Prostate gland (tissue), 2 donors: ENCODE data around the gene ABTB2. TPM values are rescaled to one million over a fixed set of nuclear protein-coding genes. Genes with fewer than 3 reads are reported as not detected.
A peak's percentile ranks its signal among the peaks of the same experiment; 100 is the strongest.

Experiments
- DNase-seq: peaks from one replicate; pipeline ENCODE4 v3.0.0-alpha.2; 2019; ENCODE audit warnings: low spot score
- H3K27ac ChIP-seq, 2 donors: fragments of 200-600 bp; sonication (generic); 2 replicates each; pipeline ENCODE4 v1.5.1; 2017 to 2019
- H3K27me3 ChIP-seq: fragments of 200-600 bp; sonication (generic); replicated peaks from 2 replicates; pipeline ENCODE4 v1.5.1; 2019; ENCODE audit not compliant: insufficient read depth
- H3K36me3 ChIP-seq, 2 donors: fragments of 200-600 bp; sonication (generic); 1 replicate in 1 of 2; 2 replicates in 1 of 2; pipeline versions ENCODE4 v1.5.1 to v1.8.1; 2017 to 2019
- H3K4me1 ChIP-seq: fragments of 200-600 bp; sonication (generic); replicated peaks from 2 replicates; pipeline ENCODE4 v1.5.1; 2019
- H3K4me3 ChIP-seq, 2 donors: fragments of 200-600 bp; sonication (generic); 2 replicates each; pipeline ENCODE4 v1.5.1; 2017 to 2019
- H3K9me3 ChIP-seq: fragments of 200-600 bp; sonication (generic); 2 replicates; pipeline ENCODE4 v1.5.1; 2017
- POLR2A ChIP-seq: fragments of 450-650 bp; IDR thresholded peaks from one replicate; pipeline ENCODE4 v1.6.1; 2016; ENCODE audit warnings: antibody characterized with exemption, mild to moderate bottlenecking
- POLR2AphosphoS5 ChIP-seq: sonication (generic); formaldehyde crosslinking; IDR thresholded peaks from one replicate; pipeline ENCODE4 v1.6.1; 2017; ENCODE audit warnings: antibody characterized with exemption
- WGBS: methylation state at CpG from one replicate; pipeline ENCODE4 v1.1.5; 2018; 5-methylcytosine and 5-hydroxymethylcytosine counted together
- intact Hi-C: fragments of 100-400 bp; cut with DNase I; formaldehyde crosslinking; loops from one replicate; pipeline ENCODE4 v1.14.2; 2022
- total RNA-seq, 2 donors: library from RNA; depleted of rRNA; stranded (reverse); fragments of >200 nt; gene quantifications; one replicate each; pipeline ENCODE4 v1.1.0, GENCODE V29; 2016
- TF ChIP-seq, protein P1 (sequence below), 4 experiments: fragments of 200-600 bp in 2 of 4; fragments of 450-650 bp in 2 of 4; sonication (generic) in 2 of 4; IDR thresholded peaks; 1 replicate in 3 of 4; 2 replicates in 1 of 4; pipeline ENCODE4 v1.5.1; 2016 to 2019; ENCODE audit warnings: antibody characterized with exemption in 4 of 4, mild to moderate bottlenecking in 2 of 4, moderate library complexity in 2 of 4

Gene ABTB2
- total RNA-seq, 2 donors from 2014 or later: 3.0 to 13.7 TPM

DNA sequence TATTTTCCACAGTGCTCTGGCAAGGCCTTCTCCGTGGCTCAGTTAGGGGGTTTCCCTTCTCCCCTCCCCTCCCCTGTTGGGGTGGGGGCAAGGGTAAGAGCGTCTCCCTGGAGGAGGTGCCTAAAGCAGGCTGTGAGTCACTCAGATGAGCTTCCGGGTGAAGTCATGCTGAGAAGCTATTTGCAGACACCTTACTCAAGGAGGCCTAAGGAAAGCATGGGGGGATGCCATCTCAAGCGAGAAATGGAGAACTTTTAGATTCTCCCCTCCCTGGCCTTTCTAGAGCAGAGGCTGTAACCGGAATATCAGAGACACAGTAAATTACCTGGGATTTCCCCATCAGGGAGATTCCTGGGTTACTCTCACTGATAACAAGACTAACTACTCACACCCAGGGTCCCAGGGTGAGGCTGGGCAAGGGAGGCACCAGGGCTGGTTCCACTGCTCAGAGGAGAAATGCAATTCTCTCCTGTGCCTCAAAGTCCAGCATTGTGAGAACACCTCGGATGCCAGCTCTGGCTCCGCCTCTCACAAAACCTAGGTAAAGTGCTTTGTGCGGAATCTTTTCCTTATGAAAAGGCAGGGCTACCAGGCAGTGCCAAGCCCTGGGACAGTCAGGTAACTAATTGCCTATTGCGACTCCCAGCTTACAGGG, 123.6 kb downstream of the ABTB2 start:
- Histone ChIP-seq H3K36me3 (no peaks in the 10 kb centered on the region), H3K27ac (no peak overlapping the region), H3K9me3 (no peaks in the 10 kb centered on the region), H3K4me3 (no peak overlapping the region), H3K27me3 (no peaks in the 10 kb centered on the region), H3K4me1 (no peaks in the 10 kb centered on the region)
- intact Hi-C loops: no loop called here
- 37% methylated on average over 9 of the region's 9 CpGs for whole genome bisulfite sequencing
- DNase-seq: peak; percentile 16
- TF ChIP-seq POLR2A: no peak
- TF ChIP-seq POLR2AphosphoS5: no peak

DNA sequence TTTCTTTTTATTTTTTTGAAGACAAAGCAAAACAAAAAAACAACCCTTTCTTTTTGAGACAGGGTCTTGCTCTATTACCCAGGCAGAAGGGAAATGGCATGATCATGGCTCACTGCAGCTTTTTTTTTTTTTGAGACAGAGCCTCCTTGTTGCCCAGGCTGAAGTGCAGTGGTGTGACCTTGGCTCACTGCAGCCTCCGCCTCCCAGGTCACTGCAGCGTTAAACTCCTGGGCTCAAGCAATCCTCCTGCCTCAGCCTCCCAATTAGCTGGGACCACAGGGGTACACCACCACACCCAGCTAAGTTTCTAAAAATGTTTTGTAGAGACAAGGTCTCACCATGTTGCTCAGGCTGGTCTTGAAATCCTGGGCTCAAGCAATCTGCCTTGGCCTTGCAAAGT, 124.6 kb downstream of the ABTB2 start:
- Histone ChIP-seq H3K27me3 (no peaks in the 10 kb centered on the region), H3K36me3 (no peaks in the 10 kb centered on the region), H3K9me3 (no peaks in the 10 kb centered on the region), H3K27ac (no peak overlapping the region), H3K4me1 (no peaks in the 10 kb centered on the region), H3K4me3 (no peak overlapping the region)
- WGBS: 97% methylated on average over 2 of the region's 2 CpGs
- TF ChIP-seq POLR2AphosphoS5 (no peak), POLR2A (no peak)
- TF ChIP-seq, protein P1, sequence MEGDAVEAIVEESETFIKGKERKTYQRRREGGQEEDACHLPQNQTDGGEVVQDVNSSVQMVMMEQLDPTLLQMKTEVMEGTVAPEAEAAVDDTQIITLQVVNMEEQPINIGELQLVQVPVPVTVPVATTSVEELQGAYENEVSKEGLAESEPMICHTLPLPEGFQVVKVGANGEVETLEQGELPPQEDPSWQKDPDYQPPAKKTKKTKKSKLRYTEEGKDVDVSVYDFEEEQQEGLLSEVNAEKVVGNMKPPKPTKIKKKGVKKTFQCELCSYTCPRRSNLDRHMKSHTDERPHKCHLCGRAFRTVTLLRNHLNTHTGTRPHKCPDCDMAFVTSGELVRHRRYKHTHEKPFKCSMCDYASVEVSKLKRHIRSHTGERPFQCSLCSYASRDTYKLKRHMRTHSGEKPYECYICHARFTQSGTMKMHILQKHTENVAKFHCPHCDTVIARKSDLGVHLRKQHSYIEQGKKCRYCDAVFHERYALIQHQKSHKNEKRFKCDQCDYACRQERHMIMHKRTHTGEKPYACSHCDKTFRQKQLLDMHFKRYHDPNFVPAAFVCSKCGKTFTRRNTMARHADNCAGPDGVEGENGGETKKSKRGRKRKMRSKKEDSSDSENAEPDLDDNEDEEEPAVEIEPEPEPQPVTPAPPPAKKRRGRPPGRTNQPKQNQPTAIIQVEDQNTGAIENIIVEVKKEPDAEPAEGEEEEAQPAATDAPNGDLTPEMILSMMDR (IDR thresholded peaks at IDR 0.05): no peak
- intact Hi-C loops: no loop called here
- no peak for DNase-seq

DNA sequence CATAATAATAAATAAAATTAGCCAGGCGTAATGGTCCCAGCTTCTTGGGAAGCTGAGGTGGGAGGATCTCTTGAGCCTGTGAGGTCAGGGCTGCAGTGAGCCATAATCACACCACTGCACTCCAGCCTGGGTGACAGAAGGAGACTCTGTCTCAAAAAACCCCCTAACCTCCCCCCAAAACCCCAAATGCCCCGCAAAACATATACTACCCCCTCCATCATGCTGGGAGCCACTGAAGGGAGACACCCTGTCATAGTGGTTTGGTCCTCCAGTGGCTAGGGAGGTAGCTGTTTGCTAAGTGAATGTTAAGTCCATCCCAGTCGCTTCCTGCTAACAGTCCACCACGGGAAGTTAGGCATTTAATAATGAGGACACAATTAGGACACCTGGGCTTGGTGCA, 125.0 kb downstream of the ABTB2 start:
- TF ChIP-seq, protein P1 (IDR thresholded peaks at IDR 0.05): no peak
- TF ChIP-seq POLR2AphosphoS5 (no peak), POLR2A (no peak)
- intact Hi-C loops: no loop called here
- DNase-seq: no peak

DNA sequence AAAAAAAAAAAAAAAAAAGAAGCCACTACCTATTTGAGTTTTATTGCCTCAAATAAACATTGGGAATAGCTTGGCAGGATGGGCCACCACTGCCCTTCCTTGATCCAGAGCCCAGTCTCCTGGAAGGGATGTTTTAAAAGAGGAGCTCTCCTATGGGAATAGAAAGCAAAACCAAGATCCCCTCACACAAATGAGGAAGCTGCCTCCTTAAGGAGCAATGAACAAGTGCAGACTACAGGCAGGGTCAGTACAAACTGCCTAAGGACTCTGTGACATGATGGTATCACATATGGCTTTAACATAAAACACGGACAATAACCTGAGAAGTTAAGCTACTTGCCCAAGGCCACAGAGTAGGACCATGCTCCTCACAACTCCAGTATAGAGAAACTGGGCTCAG, 131.6 kb downstream of the ABTB2 start:
- Histone ChIP-seq H3K36me3 (no peaks in the 10 kb centered on the region), H3K9me3 (no peaks in the 10 kb centered on the region), H3K4me1 (no peaks in the 10 kb centered on the region), H3K4me3 (no peak overlapping the region), H3K27ac (no peak overlapping the region), H3K27me3 (no peaks in the 10 kb centered on the region)
- DNase-seq: no peak
- intact Hi-C loops: no loop called here
- TF ChIP-seq POLR2AphosphoS5: peak; percentile 31
- TF ChIP-seq POLR2A: no peak
- TF ChIP-seq, protein P1 (IDR thresholded peaks at IDR 0.05): no peak
- 43% methylated on average over 1 of the region's 1 CpG for WGBS

More for the DNA sequence above, 125.0 kb downstream of the ABTB2 start:
- no peaks in the 10 kb centered on the region for H3K9me3 ChIP-seq
- H3K36me3 ChIP-seq: no peaks in the 10 kb centered on the region
- no peaks in the 10 kb centered on the region for H3K27me3 ChIP-seq
- no peak overlapping the region for H3K27ac ChIP-seq
- 87% methylated on average over 4 of the region's 4 CpGs for WGBS
- H3K4me1 ChIP-seq: no peaks in the 10 kb centered on the region
- no peak overlapping the region for H3K4me3 ChIP-seq

DNA sequence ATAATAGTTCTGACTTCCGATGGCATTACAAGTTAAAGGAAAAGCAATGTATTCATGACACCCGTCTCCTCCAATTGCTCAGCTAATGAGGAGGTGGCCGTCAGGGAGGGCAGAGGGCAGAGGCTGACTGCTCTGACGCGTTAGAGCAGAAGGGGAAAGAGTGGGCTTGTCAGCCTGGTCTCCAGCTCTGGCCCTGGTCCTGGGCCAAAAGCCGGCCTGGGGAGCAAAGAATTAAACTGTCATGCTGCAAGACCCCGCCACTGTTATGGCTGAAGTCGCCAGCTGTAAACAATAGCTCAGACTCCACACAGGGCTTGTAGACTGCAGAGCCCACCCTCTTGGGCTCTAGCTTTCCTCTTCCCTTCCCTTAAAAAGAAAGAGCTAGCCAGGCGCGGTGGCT, 132.7 kb downstream of the ABTB2 start:
- Histone ChIP-seq H3K27ac (no peak overlapping the region), H3K36me3 (no peaks in the 10 kb centered on the region), H3K4me1 (no peaks in the 10 kb centered on the region), H3K9me3 (no peaks in the 10 kb centered on the region), H3K4me3 (no peak overlapping the region), H3K27me3 (no peaks in the 10 kb centered on the region)
- no peak for DNase-seq
- TF ChIP-seq, protein P1 (IDR thresholded peaks at IDR 0.05): no peak
- TF ChIP-seq POLR2AphosphoS5: no peak
- TF ChIP-seq POLR2A: no peak
- intact Hi-C loops: no loop called here
- WGBS: 91% methylated on average over 10 of the region's 10 CpGs
